Panc1 (cell line): ENCODE data around the gene GAS5. TPM values are rescaled to one million over a fixed set of nuclear protein-coding genes. Genes with fewer than 3 reads are reported as not detected.

Source experiments
- ATAC-seq: fragments of 200-7000 bp; cut with Tn5 transposase; 2 replicates; pipeline ENCODE4 v1.9.1; 2020; ENCODE audit warnings: mild to moderate bottlenecking, moderate library complexity
- BruUV-seq: library from RNA; stranded (reverse); fragments of 400-500 nt; replicated peaks from 2 replicates; lab custom pipeline; 2021; lab: Mats Ljungman, UMichigan
- CTCF ChIA-PET: fragments of 300-600 bp; sonication (Branson Sonifier 250); formaldehyde crosslinking; loops from one replicate; lab custom pipeline; 2022; ENCODE audit warnings: antibody characterized with exemption; lab: Charles Lee
- POLR2A ChIA-PET: fragments of 300-600 bp; sonication (Branson Sonifier 250); formaldehyde crosslinking; loops from one replicate; lab custom pipeline; 2022; ENCODE audit warnings: antibody characterized with exemption; lab: Charles Lee
- DNase-seq: peaks from one replicate; pipeline ENCODE4 v3.0.0-alpha.2; 2010; ENCODE audit warnings: low read depth, low spot score
- H3K27ac ChIP-seq: 2 replicates; pipeline ENCODE4 v1.5.1; 2011; ENCODE audit warnings: mild to moderate bottlenecking, low read length, inconsistent platforms
- H3K27me3 ChIP-seq: fragments of 200-500 bp; sonication (Bioruptor generic); 2 replicates; pipeline ENCODE4 v1.6.0; 2014; ENCODE audit warnings: low read length, inconsistent platforms; ENCODE audit not compliant: control insufficient read depth, insufficient read depth
- H3K36me3 ChIP-seq: fragments of 200-500 bp; sonication (Bioruptor generic); 2 replicates; pipeline ENCODE4 v1.5.1; 2014; ENCODE audit warnings: inconsistent platforms, mild to moderate bottlenecking, low read length, moderate library complexity; ENCODE audit not compliant: control insufficient read depth, insufficient read depth
- H3K4me1 ChIP-seq: 2 replicates; pipeline ENCODE4 v1.5.1; 2011; ENCODE audit warnings: inconsistent platforms, mild to moderate bottlenecking, low read length, moderate library complexity; ENCODE audit not compliant: control insufficient read depth, insufficient read depth
- H3K4me3 ChIP-seq, 2 experiments: 2 replicates each; pipeline ENCODE4 v1.5.1; 2011 to 2012; ENCODE audit warnings: low read depth in 2 of 2, low read length in 2 of 2, mild to moderate bottlenecking in 2 of 2, inconsistent platforms in 1 of 2, moderate library complexity in 1 of 2
- H3K9me3 ChIP-seq: fragments of 200-500 bp; sonication (Bioruptor generic); 2 replicates; pipeline ENCODE4 v1.5.1; 2014; ENCODE audit warnings: low read depth, mild to moderate bottlenecking, inconsistent platforms, low read length, moderate library complexity; ENCODE audit not compliant: control insufficient read depth, insufficient read depth
- POLR2AphosphoS5 ChIP-seq: IDR thresholded peaks from 2 replicates; pipeline ENCODE4 v1.6.1; 2012; ENCODE audit warnings: mild to moderate bottlenecking, low read depth, low read length, moderate library complexity
- SIN3A ChIP-seq: IDR thresholded peaks from 2 replicates; pipeline ENCODE4 v1.6.1; 2012; ENCODE audit warnings: low read depth, mild to moderate bottlenecking, low read length, moderate library complexity, borderline replicate concordance; ENCODE audit not compliant: insufficient read depth
- TCF7L2 ChIP-seq: IDR thresholded peaks from 2 replicates; pipeline ENCODE4 v1.6.1; 2011; ENCODE audit warnings: mild to moderate bottlenecking, low read depth, low read length, inconsistent platforms
- in situ Hi-C: cut with HindIII; loops from 2 replicates; pipeline ENCODE4 v1.10.0; 2016; ENCODE audit warnings: low sequenced_read_pairs, low pct_unique_long_range_greater_than_20kb
- intact Hi-C: fragments of 100-400 bp; cut with micrococcal nuclease; formaldehyde crosslinking; loops from one replicate; pipeline ENCODE4 v1.10.0; 2022; ENCODE audit not compliant: unreplicated experiment
- total RNA-seq: library from RNA; stranded (reverse); gene quantifications from one replicate; pipeline ENCODE4 v1.2.1, GENCODE V29; 2021; ENCODE audit not compliant: unreplicated experiment
- TF ChIP-seq, protein P1 (sequence below), 2 experiments: IDR thresholded peaks; 2 replicates each; pipeline ENCODE4 v1.6.1; 2011 to 2012; ENCODE audit warnings: low read depth in 2 of 2, control low read depth in 1 of 2, low read length in 1 of 2, mild to moderate bottlenecking in 1 of 2, moderate library complexity in 1 of 2; ENCODE audit not compliant: insufficient read depth in 1 of 2
- TF ChIP-seq, protein P2 (sequence below): fragments of 450-650 bp; IDR thresholded peaks from 2 replicates; pipeline ENCODE4 v1.5.1; 2017; ENCODE audit warnings: mild to moderate bottlenecking

The GAS5 gene
- total RNA-seq, 1 experiment from 2014 or later, result 236 TPM

DNA sequence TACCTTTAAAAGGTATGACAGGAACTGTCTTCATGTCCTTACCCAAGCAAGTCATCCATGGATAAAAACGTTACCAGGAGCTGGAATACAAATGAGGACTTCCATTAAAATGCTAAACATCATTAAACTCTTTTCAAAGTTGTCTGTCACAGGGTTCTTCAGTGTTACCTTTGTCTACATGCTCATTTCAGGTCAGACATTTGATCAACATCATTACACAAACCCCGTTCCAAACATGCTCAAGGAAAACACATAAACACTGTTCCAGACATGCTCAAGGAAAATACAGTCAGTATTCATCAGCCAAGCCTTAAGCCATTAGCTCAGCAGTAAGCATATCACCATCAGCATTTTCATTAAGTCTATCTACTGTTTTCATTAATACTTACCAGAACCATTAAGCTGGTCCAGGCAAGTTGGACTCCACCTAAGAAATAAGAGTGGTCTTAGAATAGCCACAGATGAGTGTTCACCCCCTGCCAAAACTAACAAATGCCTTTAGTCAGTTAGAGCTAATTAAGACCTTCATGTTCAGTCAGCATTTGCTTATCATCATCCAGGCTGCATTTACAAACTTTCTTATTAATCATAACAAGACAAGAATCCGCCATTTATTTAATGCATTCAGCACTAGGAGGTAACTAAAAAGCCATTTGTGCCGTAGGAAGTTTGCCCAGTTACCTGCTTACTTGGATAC lies 2.2 kb downstream of the GAS5 start:
- Histone ChIP-seq H3K27me3 (no peaks in the 10 kb centered on the region), H3K36me3 (peaks cover 42% of the 10 kb centered on the region), H3K27ac (peak overlapping the region; percentile 96), H3K9me3 (no peaks in the 10 kb centered on the region), H3K4me3 (peak overlapping the region; percentile 79 to 95), H3K4me1 (peaks cover 33% of the 10 kb centered on the region)
- POLR2A ChIA-PET, result no interaction called here
- no TSS peak for BruUV-seq
- CTCF ChIA-PET, result no interaction called here
- DNase-seq, result no peak
- TF ChIP-seq POLR2AphosphoS5 (no peak), TCF7L2 (no peak), SIN3A (no peak)
- TF ChIP-seq, protein P1, sequence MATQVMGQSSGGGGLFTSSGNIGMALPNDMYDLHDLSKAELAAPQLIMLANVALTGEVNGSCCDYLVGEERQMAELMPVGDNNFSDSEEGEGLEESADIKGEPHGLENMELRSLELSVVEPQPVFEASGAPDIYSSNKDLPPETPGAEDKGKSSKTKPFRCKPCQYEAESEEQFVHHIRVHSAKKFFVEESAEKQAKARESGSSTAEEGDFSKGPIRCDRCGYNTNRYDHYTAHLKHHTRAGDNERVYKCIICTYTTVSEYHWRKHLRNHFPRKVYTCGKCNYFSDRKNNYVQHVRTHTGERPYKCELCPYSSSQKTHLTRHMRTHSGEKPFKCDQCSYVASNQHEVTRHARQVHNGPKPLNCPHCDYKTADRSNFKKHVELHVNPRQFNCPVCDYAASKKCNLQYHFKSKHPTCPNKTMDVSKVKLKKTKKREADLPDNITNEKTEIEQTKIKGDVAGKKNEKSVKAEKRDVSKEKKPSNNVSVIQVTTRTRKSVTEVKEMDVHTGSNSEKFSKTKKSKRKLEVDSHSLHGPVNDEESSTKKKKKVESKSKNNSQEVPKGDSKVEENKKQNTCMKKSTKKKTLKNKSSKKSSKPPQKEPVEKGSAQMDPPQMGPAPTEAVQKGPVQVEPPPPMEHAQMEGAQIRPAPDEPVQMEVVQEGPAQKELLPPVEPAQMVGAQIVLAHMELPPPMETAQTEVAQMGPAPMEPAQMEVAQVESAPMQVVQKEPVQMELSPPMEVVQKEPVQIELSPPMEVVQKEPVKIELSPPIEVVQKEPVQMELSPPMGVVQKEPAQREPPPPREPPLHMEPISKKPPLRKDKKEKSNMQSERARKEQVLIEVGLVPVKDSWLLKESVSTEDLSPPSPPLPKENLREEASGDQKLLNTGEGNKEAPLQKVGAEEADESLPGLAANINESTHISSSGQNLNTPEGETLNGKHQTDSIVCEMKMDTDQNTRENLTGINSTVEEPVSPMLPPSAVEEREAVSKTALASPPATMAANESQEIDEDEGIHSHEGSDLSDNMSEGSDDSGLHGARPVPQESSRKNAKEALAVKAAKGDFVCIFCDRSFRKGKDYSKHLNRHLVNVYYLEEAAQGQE (IDR thresholded peaks at IDR 0.05; ENCODE audit: insufficient read depth in 1 of 2, low read depth in 2 of 2, low read length in 1 of 2), result no peak
- TF ChIP-seq, protein P2, sequence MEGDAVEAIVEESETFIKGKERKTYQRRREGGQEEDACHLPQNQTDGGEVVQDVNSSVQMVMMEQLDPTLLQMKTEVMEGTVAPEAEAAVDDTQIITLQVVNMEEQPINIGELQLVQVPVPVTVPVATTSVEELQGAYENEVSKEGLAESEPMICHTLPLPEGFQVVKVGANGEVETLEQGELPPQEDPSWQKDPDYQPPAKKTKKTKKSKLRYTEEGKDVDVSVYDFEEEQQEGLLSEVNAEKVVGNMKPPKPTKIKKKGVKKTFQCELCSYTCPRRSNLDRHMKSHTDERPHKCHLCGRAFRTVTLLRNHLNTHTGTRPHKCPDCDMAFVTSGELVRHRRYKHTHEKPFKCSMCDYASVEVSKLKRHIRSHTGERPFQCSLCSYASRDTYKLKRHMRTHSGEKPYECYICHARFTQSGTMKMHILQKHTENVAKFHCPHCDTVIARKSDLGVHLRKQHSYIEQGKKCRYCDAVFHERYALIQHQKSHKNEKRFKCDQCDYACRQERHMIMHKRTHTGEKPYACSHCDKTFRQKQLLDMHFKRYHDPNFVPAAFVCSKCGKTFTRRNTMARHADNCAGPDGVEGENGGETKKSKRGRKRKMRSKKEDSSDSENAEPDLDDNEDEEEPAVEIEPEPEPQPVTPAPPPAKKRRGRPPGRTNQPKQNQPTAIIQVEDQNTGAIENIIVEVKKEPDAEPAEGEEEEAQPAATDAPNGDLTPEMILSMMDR, result no peak
- no peak for ATAC-seq
- intact Hi-C loops (no loop called here), in situ Hi-C loops (no loop called here)

DNA sequence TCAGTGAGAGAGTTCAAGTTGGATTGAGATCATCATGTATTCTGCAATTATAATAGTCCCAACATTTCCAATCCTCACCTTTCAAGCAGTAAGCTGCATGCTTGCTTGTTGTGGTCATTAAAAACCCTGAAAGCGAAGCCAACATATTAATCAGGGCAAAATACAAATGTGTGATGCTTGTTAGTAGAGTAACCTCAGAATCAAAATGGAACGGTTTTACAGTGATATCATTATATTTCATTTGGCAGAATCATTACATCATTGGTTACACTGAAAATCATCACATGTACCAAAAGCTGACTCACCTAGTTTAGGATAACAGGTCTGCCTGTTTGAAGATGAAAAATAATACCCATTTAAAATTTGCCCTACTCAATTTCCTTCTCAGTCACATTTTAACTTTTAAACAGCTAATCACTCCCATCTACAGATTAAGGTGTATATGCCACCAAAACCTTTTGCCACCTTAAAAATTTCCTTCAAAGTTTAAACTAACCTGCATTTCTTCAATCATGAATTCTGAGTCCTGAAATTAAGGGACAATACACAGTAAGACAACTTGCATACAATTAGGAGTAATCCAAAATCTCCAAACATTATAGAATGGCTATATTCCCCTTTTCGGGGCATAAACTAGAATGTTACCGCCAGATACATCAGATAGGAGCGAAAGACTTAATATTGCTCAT lies 3.5 kb downstream of the GAS5 start:
- CTCF ChIA-PET, result no interaction called here
- Histone ChIP-seq H3K27ac (peak overlapping the region; percentile 96), H3K36me3 (peaks cover 42% of the 10 kb centered on the region), H3K4me3 (peak overlapping the region; percentile 79 to 95), H3K27me3 (no peaks in the 10 kb centered on the region), H3K9me3 (no peaks in the 10 kb centered on the region), H3K4me1 (peaks cover 30% of the 10 kb centered on the region)
- intact Hi-C loops (no loop called here), in situ Hi-C loops (no loop called here)
- no TSS peak for BruUV-seq
- ATAC-seq (no peak), DNase-seq (no peak)
- POLR2A ChIA-PET, result interaction anchor here (0.6 kb wide), 1 partner anchor 40 kb away, joined by 3 read pairs; no protein-coding TSS in a partner anchor
- TF ChIP-seq, protein P1 (IDR thresholded peaks at IDR 0.05; ENCODE audit: insufficient read depth in 1 of 2, low read depth in 2 of 2, low read length in 1 of 2), result no peak
- TF ChIP-seq, protein P2, result no peak
- TF ChIP-seq POLR2AphosphoS5 (no peak; the same call in 1 of the 2 replicates), TCF7L2 (no peak), SIN3A (no peak)
